Ishikawa (cell line): ENCODE data around the gene AKAP6.

Experiments used
- CEBPB ChIP-seq: IDR thresholded peaks from 2 replicates; pipeline ENCODE4 v1.6.1; 2012
- CREB1 ChIP-seq: IDR thresholded peaks from 2 replicates; pipeline ENCODE4 v1.6.1; 2012; ENCODE audit warnings: low read depth
- EGR1 ChIP-seq: IDR thresholded peaks from 2 replicates; pipeline ENCODE4 v1.6.1; 2012
- EP300 ChIP-seq: IDR thresholded peaks from 2 replicates; pipeline ENCODE4 v1.6.1; 2012; ENCODE audit warnings: borderline replicate concordance
- FOXM1 ChIP-seq: IDR thresholded peaks from 2 replicates; pipeline ENCODE4 v1.6.1; 2012; ENCODE audit warnings: low read depth, borderline replicate concordance
- NFIC ChIP-seq: IDR thresholded peaks from 2 replicates; pipeline ENCODE4 v1.6.1; 2012
- RAD21 ChIP-seq: IDR thresholded peaks from 2 replicates; pipeline ENCODE4 v1.6.1; 2012; ENCODE audit warnings: low read depth
- REST ChIP-seq: IDR thresholded peaks from 2 replicates; pipeline ENCODE4 v1.6.1; 2012; ENCODE audit warnings: low read depth, mild to moderate bottlenecking
- TAF1 ChIP-seq: IDR thresholded peaks from 2 replicates; pipeline ENCODE4 v1.6.1; 2012; ENCODE audit warnings: low read depth, mild to moderate bottlenecking
- TCF12 ChIP-seq: IDR thresholded peaks from 2 replicates; pipeline ENCODE4 v1.6.1; 2012; ENCODE audit warnings: low read depth
- TEAD4 ChIP-seq: IDR thresholded peaks from 2 replicates; pipeline ENCODE4 v1.6.1; 2012
- USF1 ChIP-seq: IDR thresholded peaks from 2 replicates; pipeline ENCODE4 v1.6.1; 2012
- YY1 ChIP-seq: IDR thresholded peaks from 2 replicates; pipeline ENCODE4 v1.6.1; 2012; ENCODE audit warnings: low read depth
- ZBTB7A ChIP-seq: IDR thresholded peaks from 2 replicates; pipeline ENCODE4 v1.6.1; 2012; ENCODE audit warnings: low read depth
- TF ChIP-seq, protein P1 (sequence below): IDR thresholded peaks from 2 replicates; pipeline ENCODE4 v1.6.1; 2012

The AKAP6 gene

DNA sequence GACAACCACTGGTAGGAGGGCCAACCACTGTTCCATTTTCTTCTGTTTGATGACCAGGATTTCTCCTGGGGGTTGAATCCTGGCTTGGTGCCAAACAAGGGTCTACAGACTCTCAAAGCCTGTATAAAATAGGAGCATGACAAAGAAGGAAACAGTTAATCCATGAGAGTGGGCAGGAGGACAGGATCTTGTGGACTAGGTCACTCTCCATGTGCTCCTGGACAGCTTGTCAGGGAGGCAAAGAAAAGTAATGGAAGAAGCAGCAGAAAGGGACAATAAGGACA is 243.7 kb downstream of the AKAP6 start:
- no peak for TF ChIP-seq EGR1
- TF ChIP-seq EP300 = no peak
- TF ChIP-seq CEBPB = no peak
- TF ChIP-seq TCF12 = no peak
- no peak for TF ChIP-seq YY1
- no peak for TF ChIP-seq RAD21
- TF ChIP-seq REST = no peak
- TF ChIP-seq NFIC = 0 out of 2 replicates have a peak, but pooled peaks have one; percentile 25

DNA sequence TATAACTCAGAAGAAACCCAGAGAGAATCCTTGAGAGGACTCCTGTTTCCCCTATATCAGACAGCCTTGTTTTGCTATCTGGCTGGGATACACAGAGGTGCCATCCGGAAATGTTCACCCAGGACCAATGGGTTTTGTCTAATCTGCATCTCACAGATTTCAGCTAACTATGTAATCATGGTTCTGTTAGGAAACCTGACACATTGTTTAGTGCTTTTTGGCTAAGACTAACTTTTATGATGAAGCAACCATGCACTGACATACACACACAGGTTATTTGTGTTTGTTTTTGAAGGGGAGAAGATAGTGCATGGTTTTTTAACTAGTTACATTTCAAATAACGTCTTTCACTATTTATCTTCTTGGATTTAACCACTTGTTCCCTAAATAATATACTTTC is 245.2 kb downstream of the AKAP6 start:
- TF ChIP-seq USF1 = no peak
- TF ChIP-seq, protein P1, sequence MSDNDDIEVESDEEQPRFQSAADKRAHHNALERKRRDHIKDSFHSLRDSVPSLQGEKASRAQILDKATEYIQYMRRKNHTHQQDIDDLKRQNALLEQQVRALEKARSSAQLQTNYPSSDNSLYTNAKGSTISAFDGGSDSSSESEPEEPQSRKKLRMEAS = no peak
- TF ChIP-seq REST = no peak
- no peak for TF ChIP-seq TAF1
- no peak for TF ChIP-seq EGR1
- no peak for TF ChIP-seq CEBPB
- TF ChIP-seq TEAD4 = no peak
- TF ChIP-seq ZBTB7A = no peak
- no peak for TF ChIP-seq FOXM1
- no peak for TF ChIP-seq EP300
- TF ChIP-seq CREB1 = no peak
- no peak for TF ChIP-seq RAD21
- TF ChIP-seq YY1 = no peak
- no peak for TF ChIP-seq NFIC

DNA sequence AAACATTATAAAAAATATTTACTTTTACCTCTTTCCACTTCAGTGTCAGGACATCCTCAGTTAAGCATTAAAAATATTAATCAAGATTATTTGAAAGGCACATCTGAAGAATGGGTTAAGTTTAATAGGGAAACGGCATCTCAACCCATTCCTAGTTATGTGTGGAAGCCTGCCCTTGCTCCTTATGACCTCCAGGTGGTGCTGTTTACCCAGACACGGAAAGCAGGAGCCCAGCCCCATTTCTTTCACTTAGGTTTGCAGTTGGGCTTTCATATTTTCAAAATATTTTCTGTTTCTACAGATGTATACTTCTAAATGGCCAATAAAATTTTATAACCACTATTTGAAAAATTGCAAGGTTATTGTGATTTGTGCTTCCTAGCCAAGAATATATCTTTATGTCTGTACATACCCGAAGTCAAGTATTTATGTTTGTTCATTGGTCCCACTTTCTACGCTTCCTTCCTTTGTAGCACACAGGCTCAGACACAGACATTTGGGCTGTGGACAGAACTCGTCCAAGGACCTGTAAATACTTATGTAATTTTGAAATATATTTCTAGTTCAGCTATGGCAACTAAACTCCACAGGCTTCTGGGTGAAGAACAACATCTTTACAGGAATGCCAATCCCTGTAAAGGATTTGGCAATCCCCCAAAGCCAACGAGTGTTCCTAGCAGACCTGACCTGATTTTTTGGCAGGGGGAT is 247.1 kb downstream of the AKAP6 start:
- no peak for TF ChIP-seq EP300
- TF ChIP-seq YY1 = no peak
- TF ChIP-seq TAF1 = no peak
- TF ChIP-seq REST = no peak
- TF ChIP-seq, protein P1 = no peak
- TF ChIP-seq RAD21 = peak; percentile 99

- TF ChIP-seq FOXM1 (no peak), YY1 (no peak), ZBTB7A (no peak)
Observed at GRCh38 chr14:32576977-32577376, 247.9 kb downstream of the AKAP6 start.

DNA sequence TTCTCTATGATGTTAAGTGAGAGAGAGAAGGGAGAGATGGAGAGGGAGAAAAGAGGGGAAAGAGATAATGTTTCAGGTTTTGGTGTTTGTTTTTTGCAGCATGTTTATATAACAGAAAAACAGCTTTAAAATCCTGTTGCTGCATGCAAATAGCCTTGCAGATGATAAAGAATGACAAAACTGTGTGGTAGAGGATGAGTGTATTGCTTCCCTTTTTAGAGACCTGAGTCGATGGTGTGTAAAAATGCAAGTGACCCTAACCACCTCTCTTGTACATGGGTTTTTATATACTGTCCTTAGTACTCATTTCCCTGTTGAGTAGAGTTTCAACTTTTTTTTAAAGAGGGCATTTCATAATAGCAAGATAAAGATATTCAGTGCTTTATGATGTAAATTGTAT is 249.1 kb downstream of the AKAP6 start:
- TF ChIP-seq CEBPB = no peak
- no peak for TF ChIP-seq ZBTB7A
- no peak for TF ChIP-seq TCF12
- no peak for TF ChIP-seq FOXM1
- no peak for TF ChIP-seq TEAD4
- no peak for TF ChIP-seq EGR1
- TF ChIP-seq, protein P1 = no peak
- no peak for TF ChIP-seq USF1
- no peak for TF ChIP-seq REST
- no peak for TF ChIP-seq RAD21
- no peak for TF ChIP-seq YY1
- TF ChIP-seq NFIC = no peak
- TF ChIP-seq TAF1 = no peak
